ENCODE results near the gene KDM4B.

GRCh38 chr19:4971424-4971793 lies 2.5 kb downstream of the KDM4B start:
- TF ChIP-seq POLR2A (IDR thresholded peaks at IDR 0.05; ENCODE audit: borderline replicate concordance, extremely low read depth, insufficient read depth, insufficient read length) (no peak), CTCF (IDR thresholded peaks at IDR 0.05 in 2 of 3, conservative IDR thresholded peaks at IDR 0.05 in 1 of 3; ENCODE audit: borderline replicate concordance in 1 of 3, insufficient read depth in 1 of 3, low read depth in 2 of 3, low read length in 2 of 3) (no peak), MAX (IDR thresholded peaks at IDR 0.05) (no peak), ZNF274 (IDR thresholded peaks at IDR 0.05; ENCODE audit: low read depth, low read length) (no peak), TCF7L2 (IDR thresholded peaks at IDR 0.05; ENCODE audit: borderline replicate concordance, extremely low read depth, insufficient read depth, insufficient read length) (no peak), SRF (IDR thresholded peaks at IDR 0.05; ENCODE audit: low read depth) (no peak), CBX3 (IDR thresholded peaks at IDR 0.05; ENCODE audit: low read depth) (no peak), EZH2 (IDR thresholded peaks at IDR 0.05) (no peak), POLR2AphosphoS5 (IDR thresholded peaks at IDR 0.05; ENCODE audit: low read depth, low read length) (no peak), YY1 (IDR thresholded peaks at IDR 0.05; ENCODE audit: extremely low read depth, insufficient replicate concordance, low read depth, low read length) (no peak), ATF3 (IDR thresholded peaks at IDR 0.05) (no peak), JUND (IDR thresholded peaks at IDR 0.05) (no peak), EZH2phosphoT487 (IDR thresholded peaks at IDR 0.05; ENCODE audit: borderline replicate concordance) (no peak), SP1 (IDR thresholded peaks at IDR 0.05; ENCODE audit: low read depth) (no peak)

All from HCT116 (cell line).